ENCODE data around the gene SATB1.

DNA sequence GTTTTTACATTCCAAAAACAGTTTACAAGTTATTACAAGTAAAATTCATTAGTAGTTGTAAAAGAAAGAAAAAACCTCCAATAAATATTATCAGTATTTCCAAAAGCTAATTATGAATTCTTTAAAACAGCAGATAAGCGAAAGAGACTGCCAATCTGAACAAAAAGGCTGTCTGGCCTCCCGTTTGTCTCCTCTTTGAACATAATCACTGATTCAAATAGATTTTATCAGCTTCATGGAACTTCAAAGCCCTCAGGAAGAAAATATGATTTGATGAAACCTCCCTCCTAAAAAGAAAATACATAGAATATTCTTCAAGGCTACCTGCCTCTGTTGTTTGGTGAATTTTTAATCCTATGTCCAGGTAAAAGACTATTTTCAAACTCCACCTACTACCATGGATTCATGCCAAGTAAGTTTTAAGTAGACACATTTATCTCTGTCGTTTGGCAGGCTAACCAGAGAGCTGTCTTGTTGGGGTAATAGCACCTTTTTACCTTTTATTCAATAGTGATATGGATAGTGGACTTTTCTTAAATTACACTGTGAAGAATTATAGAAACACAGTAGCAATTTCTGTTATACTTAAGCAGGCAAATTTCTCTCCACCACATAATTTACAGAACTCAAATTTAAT is 35.0 kb downstream of the SATB1 start:
- TF ChIP-seq, protein P1, sequence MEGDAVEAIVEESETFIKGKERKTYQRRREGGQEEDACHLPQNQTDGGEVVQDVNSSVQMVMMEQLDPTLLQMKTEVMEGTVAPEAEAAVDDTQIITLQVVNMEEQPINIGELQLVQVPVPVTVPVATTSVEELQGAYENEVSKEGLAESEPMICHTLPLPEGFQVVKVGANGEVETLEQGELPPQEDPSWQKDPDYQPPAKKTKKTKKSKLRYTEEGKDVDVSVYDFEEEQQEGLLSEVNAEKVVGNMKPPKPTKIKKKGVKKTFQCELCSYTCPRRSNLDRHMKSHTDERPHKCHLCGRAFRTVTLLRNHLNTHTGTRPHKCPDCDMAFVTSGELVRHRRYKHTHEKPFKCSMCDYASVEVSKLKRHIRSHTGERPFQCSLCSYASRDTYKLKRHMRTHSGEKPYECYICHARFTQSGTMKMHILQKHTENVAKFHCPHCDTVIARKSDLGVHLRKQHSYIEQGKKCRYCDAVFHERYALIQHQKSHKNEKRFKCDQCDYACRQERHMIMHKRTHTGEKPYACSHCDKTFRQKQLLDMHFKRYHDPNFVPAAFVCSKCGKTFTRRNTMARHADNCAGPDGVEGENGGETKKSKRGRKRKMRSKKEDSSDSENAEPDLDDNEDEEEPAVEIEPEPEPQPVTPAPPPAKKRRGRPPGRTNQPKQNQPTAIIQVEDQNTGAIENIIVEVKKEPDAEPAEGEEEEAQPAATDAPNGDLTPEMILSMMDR (IDR thresholded peaks at IDR 0.05 in 2 of 3, conservative IDR thresholded peaks at IDR 0.05 in 1 of 3; ENCODE audit: borderline replicate concordance in 1 of 3, insufficient read depth in 1 of 3, low read depth in 2 of 3, low read length in 2 of 3), result no peak
- TF ChIP-seq FOSL1 (IDR thresholded peaks at IDR 0.05; ENCODE audit: low read depth) (no peak), ZNF274 (IDR thresholded peaks at IDR 0.05; ENCODE audit: low read depth, low read length) (no peak)
- TF ChIP-seq, protein P2, sequence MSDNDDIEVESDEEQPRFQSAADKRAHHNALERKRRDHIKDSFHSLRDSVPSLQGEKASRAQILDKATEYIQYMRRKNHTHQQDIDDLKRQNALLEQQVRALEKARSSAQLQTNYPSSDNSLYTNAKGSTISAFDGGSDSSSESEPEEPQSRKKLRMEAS (IDR thresholded peaks at IDR 0.05), result no peak
